GM12872 (cell line): Measurements from ENCODE around the gene NPHS2.

Experiments
- CTCF ChIP-seq: IDR thresholded peaks from 3 replicates; pipeline ENCODE4 v1.5.1; 2011; ENCODE audit warnings: low read depth, mild to moderate bottlenecking, low read length, moderate library complexity; ENCODE audit not compliant: insufficient read depth

Gene NPHS2

DNA sequence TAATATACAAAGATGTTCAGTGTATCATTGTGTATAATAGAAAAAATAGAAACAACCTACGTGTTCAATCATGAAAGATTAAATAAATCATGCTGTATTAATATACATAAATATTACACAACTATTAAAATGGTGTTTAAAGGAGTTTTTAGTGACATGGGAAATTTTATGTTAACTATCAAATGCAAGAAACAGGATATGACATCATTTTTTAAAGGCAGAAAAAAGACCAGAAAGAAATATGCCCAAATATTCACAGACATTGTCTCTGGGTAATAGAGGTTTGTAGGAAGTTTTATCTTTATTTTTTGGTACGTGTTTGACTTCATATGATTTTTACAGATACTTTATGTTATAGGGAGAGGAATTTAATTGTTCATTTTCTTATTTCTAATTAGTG, 34.0 kb downstream of the NPHS2 start:
- TF ChIP-seq CTCF: no peak

GRCh38 chr1:179530352-179530751, 45.4 kb downstream of the NPHS2 start:
- no peak for TF ChIP-seq CTCF

- TF ChIP-seq CTCF: no peak
Measured at GRCh38 chr1:179529482-179530195, 46.1 kb downstream of the NPHS2 start.

GRCh38 chr1:179516976-179517705, 58.6 kb downstream of the NPHS2 start:
- TF ChIP-seq CTCF: no peak

- no peak for TF ChIP-seq CTCF
Measured at GRCh38 chr1:179510038-179510437, 65.7 kb downstream of the NPHS2 start.

GRCh38 chr1:179509384-179509783, 66.4 kb downstream of the NPHS2 start:
- no peak for TF ChIP-seq CTCF

GRCh38 chr1:179506199-179506598, 69.5 kb downstream of the NPHS2 start:
- TF ChIP-seq CTCF: no peak
